Astrocyte (in vitro differentiated cells and primary cell): Measurements from ENCODE around the gene TMIE. TPM values are rescaled to one million over a fixed set of nuclear protein-coding genes. Genes with fewer than 3 reads are reported as not detected.

Source experiments
- DNase-seq: peaks from one replicate; pipeline ENCODE4 v3.0.0-alpha.2; 2010; ENCODE audit warnings: low read depth
- FAIRE-seq: peaks from 2 replicates; lab custom pipeline; 2011; peaks lifted over from hg19 to GRCh38; lab: Jason Lieb, UNC
- H2AFZ ChIP-seq: 2 replicates; pipeline ENCODE4 v1.6.0; 2012; ENCODE audit warnings: low read depth, low read length, inconsistent platforms
- H3K27ac ChIP-seq: 2 replicates; pipeline ENCODE4 v1.5.1; 2011; ENCODE audit warnings: low read depth, low read length, inconsistent platforms
- H3K27me3 ChIP-seq: 2 replicates; pipeline ENCODE4 v1.6.0; 2011; ENCODE audit warnings: low read length, inconsistent platforms; ENCODE audit not compliant: insufficient read depth
- H3K36me3 ChIP-seq: 2 replicates; pipeline ENCODE4 v1.5.1; 2011; ENCODE audit warnings: low read length, inconsistent platforms; ENCODE audit not compliant: insufficient read depth
- H3K4me1 ChIP-seq: 2 replicates; pipeline ENCODE4 v1.5.1; 2011; ENCODE audit warnings: low read length, inconsistent platforms; ENCODE audit not compliant: insufficient read depth
- H3K4me2 ChIP-seq: 2 replicates; pipeline ENCODE4 v1.6.0; 2012; ENCODE audit warnings: low read length, inconsistent platforms
- H3K4me3 ChIP-seq: 2 replicates; pipeline ENCODE4 v1.5.1; 2011; ENCODE audit warnings: low read depth, mild to moderate bottlenecking, low read length, inconsistent platforms; ENCODE audit not compliant: insufficient read depth
- H3K79me2 ChIP-seq: 2 replicates; pipeline ENCODE4 v1.6.0; 2012; ENCODE audit warnings: mild to moderate bottlenecking, low read length, inconsistent platforms; ENCODE audit not compliant: insufficient read depth
- H3K9ac ChIP-seq: 2 replicates; pipeline ENCODE4 v1.6.0; 2012; ENCODE audit warnings: mild to moderate bottlenecking, low read length, inconsistent platforms
- H3K9me3 ChIP-seq: 2 replicates; pipeline ENCODE4 v1.5.1; 2012; ENCODE audit warnings: low read depth, mild to moderate bottlenecking, low read length, inconsistent platforms; ENCODE audit not compliant: insufficient read depth
- H4K20me1 ChIP-seq: 2 replicates; pipeline ENCODE4 v1.6.0; 2012; ENCODE audit warnings: low read length, inconsistent platforms; ENCODE audit not compliant: insufficient read depth
- H3K27ac Mint-ChIP-seq: one replicate; pipeline ENCODE4 v1.8.0; 2021; ENCODE audit warnings: mild to moderate bottlenecking, mixed read lengths; ENCODE audit not compliant: unreplicated experiment
- H3K27me3 Mint-ChIP-seq: one replicate; pipeline ENCODE4 v1.8.0; 2021; ENCODE audit warnings: low read depth, mixed read lengths; ENCODE audit not compliant: unreplicated experiment
- H3K36me3 Mint-ChIP-seq: one replicate; pipeline ENCODE4 v1.8.0; 2021; ENCODE audit warnings: low read depth, mixed read lengths; ENCODE audit not compliant: unreplicated experiment
- H3K4me1 Mint-ChIP-seq: one replicate; pipeline ENCODE4 v1.8.0; 2021; ENCODE audit warnings: low read depth, mixed read lengths; ENCODE audit not compliant: unreplicated experiment
- H3K4me3 Mint-ChIP-seq: one replicate; pipeline ENCODE4 v1.8.0; 2021; ENCODE audit warnings: mild to moderate bottlenecking, moderate library complexity, mixed read lengths; ENCODE audit not compliant: unreplicated experiment
- H3K9me3 Mint-ChIP-seq: one replicate; pipeline ENCODE4 v1.8.0; 2021; ENCODE audit warnings: mild to moderate bottlenecking, mixed read lengths; ENCODE audit not compliant: unreplicated experiment
- CTCF ChIP-seq: IDR thresholded peaks from 2 replicates; pipeline ENCODE4 v1.5.1; 2011; ENCODE audit warnings: low read depth, mild to moderate bottlenecking, inconsistent platforms, low read length, moderate library complexity; ENCODE audit not compliant: insufficient read depth
- EZH2 ChIP-seq: IDR thresholded peaks from 2 replicates; pipeline ENCODE4 v1.6.1; 2012; ENCODE audit warnings: mild to moderate bottlenecking, low read length, inconsistent platforms; ENCODE audit not compliant: insufficient read depth
- total RNA-seq: library from RNA; stranded (reverse); gene quantifications from 2 replicates; pipeline ENCODE4 v1.2.1, GENCODE V29; 2021

TMIE gene
- total RNA-seq, 1 donor from 2014 or later, result 0.34 TPM

- Histone ChIP-seq H3K27ac (no peak overlapping the region), H3K9ac (no peak overlapping the region), H3K79me2 (no peaks in the 10 kb centered on the region), H3K4me1 (peaks cover 8% of the 10 kb centered on the region), H3K36me3 (no peaks in the 10 kb centered on the region), H3K4me3 (no peak overlapping the region), H3K9me3 (no peaks in the 10 kb centered on the region), H3K4me2 (no peak overlapping the region), H4K20me1 (no peaks in the 10 kb centered on the region), H3K27me3 (peaks cover 8% of the 10 kb centered on the region), H2AFZ (no peak overlapping the region)
- peaks cover 16% of the 10 kb centered on the region for H3K4me1 Mint-ChIP-seq
- FAIRE-seq (no peak), DNase-seq (no peak)
- peaks cover 1% of the 10 kb centered on the region for H3K9me3 Mint-ChIP-seq
- peaks cover 2% of the 10 kb centered on the region for H3K36me3 Mint-ChIP-seq
- TF ChIP-seq EZH2 (no peak), CTCF (no peak)
- H3K27me3 Mint-ChIP-seq, result peaks cover 30% of the 10 kb centered on the region
- H3K27ac Mint-ChIP-seq, result no peak overlapping the region
- H3K4me3 Mint-ChIP-seq, result no peak overlapping the region
Observed at GRCh38 chr3:46706771-46707582, 5.8 kb downstream of the TMIE start.

DNA sequence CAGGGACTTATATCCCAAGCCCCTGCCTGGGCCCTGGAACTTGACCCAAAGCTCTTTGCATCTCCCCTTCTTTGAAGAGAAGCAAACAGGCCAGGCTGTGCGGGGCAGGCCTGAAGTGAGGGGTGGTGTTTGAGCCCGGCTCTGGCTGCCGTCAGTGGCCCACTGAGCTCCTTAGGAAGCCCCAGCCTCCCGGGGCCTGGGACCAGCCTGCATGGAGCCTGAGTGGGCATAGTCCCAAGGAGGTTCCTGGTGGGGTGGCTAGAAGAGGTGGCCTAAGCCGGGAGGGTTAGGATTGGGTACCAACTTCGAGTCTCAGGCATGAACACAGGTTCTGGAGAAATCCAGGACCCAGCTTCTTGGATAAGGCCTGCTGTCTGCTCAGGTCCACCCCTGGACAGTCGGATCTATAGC is 6.4 kb downstream of the TMIE start:
- Mint-ChIP-seq H3K4me1 (peaks cover 14% of the 10 kb centered on the region), H3K27me3 (peaks cover 24% of the 10 kb centered on the region), H3K4me3 (no peak overlapping the region), H3K9me3 (peaks cover 1% of the 10 kb centered on the region), H3K36me3 (peaks cover 2% of the 10 kb centered on the region), H3K27ac (no peak overlapping the region)
- Histone ChIP-seq H3K27ac (no peak overlapping the region), H4K20me1 (no peaks in the 10 kb centered on the region), H3K4me2 (no peak overlapping the region), H3K4me1 (peaks cover 8% of the 10 kb centered on the region), H3K36me3 (no peaks in the 10 kb centered on the region), H3K4me3 (no peak overlapping the region), H3K27me3 (peaks cover 3% of the 10 kb centered on the region), H3K9me3 (no peaks in the 10 kb centered on the region), H3K9ac (no peak overlapping the region), H3K79me2 (no peaks in the 10 kb centered on the region), H2AFZ (no peak overlapping the region)
- FAIRE-seq (no peak), DNase-seq (no peak)
- TF ChIP-seq EZH2, result no peak
- no peak for TF ChIP-seq CTCF
